GM18520 (cell line): ENCODE data around the gene MTMR3.
"Not testable (repeated sequence)": the region's sequence is repeated elsewhere in the genome, so short reads cannot be mapped to it uniquely, and the experiment has no call there.

Experiments
- ATAC-seq: cut with Tn5 transposase; IDR thresholded peaks from one replicate; pipeline ENCODE4 v1.9.1; 2021; ENCODE audit not compliant: unreplicated experiment

Gene MTMR3

GRCh38 chr22:29956680-29957079 is 73.7 kb downstream of the MTMR3 start:
- no peak for ATAC-seq

GRCh38 chr22:29958170-29958569 is 75.2 kb downstream of the MTMR3 start:
- ATAC-seq = no peak

- no peak for ATAC-seq
These were observed 81.8 kb downstream of the MTMR3 start for GRCh38 chr22:29964776-29965175.

DNA sequence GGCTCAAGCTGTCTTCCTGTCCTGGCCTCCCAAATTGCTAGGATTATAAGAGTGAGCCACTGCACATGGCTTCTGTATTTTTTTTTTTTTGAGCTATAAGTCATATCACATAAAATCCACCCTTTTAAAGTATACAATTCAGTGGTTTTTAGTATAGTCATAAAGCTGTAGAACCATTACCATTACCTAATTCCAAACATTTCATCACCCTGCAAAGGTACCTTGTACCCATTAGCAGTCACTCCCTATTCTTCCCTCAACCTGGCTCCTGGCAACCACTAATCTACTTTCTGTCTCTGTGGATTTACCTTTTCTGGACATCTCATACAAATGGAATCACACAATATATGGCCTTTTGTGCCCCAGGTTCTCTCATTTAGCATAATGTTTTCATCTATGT is 84.5 kb downstream of the MTMR3 start:
- ATAC-seq = no peak

- no peak for ATAC-seq
These were observed 88.6 kb downstream of the MTMR3 start for GRCh38 chr22:29971607-29972006.

DNA sequence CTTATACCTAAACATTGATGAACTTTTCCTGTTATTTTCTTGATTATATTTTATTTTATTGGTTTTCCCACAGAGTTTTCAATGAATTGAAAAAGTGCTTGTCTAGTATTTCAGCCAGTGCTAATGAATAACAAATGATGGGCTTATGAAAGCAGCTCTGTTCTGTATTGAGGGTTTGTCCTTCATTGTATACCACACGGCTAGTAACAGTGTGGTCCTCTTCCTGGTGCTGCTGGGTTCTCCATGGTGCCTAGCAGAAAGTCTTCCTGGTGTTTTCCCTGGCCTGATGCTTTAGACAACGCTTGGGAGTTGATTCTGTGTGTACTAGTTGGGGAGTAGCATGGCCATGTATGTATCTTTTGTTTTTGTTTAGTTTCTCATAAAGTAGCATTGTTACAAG is 89.1 kb downstream of the MTMR3 start:
- no peak for ATAC-seq

- ATAC-seq = no peak
These were observed 90.3 kb downstream of the MTMR3 start for GRCh38 chr22:29973269-29973668.

DNA sequence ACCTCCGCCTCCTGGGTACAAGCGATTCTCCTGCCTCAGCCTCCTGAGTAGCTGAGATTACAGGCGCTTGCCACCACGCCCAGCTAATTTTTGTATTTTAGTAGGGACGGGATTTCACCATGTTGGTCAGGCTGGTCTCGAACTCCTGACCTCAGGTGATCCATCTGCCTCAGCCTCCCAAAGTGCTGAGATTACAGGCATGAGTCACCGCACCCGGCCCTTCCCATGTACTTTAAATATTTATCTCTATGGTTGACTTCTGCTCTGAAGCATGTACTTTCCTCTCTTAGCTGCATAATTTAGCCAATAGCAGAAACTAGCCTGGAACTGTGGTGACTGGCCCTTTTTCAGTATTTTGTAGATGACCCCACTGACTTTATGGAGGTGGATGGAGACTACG is 90.7 kb downstream of the MTMR3 start:
- ATAC-seq = not testable (repeated sequence)

DNA sequence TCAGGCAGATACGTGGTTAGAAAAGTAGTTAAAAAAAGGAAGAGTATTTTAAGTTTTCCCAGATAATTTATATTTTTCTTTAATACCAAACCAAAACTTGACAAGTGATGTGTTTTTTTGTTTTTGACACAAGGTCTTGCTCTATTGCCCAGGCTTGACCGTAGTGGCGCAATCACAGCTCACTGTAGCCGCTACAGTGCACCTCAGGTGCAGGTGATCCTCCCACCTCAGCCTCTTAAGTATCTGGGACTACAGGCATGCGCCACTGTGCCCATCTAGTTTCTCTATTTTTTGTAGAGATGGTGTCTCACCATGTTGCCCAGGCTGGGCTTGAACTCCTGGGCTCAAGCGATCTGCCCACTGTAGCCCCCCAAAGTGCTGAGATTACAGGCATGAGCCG is 92.5 kb downstream of the MTMR3 start:
- no peak for ATAC-seq

- ATAC-seq = no peak
These were observed 94.1 kb downstream of the MTMR3 start for GRCh38 chr22:29977107-29977506.

- no peak for ATAC-seq
These were observed 96.9 kb downstream of the MTMR3 start for GRCh38 chr22:29979777-29980321.

DNA sequence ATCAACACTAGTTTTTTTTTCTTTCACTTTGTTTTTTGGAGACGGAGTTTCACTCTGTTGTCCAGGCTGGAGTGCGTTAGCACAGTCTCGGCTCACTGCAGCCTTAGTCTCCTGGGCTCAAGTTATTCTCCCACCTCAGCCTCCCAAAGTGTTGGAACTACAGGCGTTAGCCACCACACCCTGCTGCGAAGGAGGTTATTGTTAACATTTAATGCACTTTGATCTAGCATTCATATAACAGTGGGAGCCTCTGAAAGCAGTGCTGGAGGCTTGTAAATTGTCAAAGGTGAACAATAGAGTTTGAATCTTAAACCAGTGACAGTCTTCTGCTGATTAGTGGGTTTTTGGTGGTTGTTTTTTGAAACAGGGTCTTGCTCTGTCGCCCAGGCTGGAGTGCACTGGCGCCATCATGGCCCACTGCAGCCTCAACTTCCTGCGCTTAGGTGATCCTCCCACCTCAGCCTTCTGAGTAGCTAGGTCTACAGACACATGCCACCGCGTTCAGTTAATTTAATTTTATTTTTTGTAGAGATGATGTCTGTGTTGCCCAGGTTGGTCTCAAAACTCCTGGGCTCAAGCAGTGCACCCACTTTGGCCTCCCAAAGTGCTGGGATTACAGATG is 100.4 kb downstream of the MTMR3 start:
- ATAC-seq = no peak

GRCh38 chr22:29985912-29986311 is 102.9 kb downstream of the MTMR3 start:
- no peak for ATAC-seq

DNA sequence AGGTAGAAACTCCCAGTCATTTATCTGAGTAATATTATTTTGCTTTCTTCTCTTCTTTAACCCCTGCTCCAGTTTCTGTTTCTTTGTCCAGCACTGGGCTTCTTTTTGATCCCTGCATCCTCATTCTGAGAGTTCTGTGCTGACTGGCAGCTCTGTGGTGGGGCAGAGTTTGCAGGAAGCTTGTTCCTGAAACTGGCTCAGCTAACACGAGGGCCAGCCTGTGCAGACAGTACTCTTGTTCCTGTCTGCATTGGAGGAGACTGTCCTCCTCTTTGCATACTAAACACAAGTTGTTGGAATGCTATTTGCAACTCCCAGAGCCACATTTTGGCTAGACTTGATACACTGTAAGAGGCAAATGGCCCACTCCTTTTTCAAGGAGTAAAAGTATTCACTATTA is 104.2 kb downstream of the MTMR3 start:
- ATAC-seq = no peak

DNA sequence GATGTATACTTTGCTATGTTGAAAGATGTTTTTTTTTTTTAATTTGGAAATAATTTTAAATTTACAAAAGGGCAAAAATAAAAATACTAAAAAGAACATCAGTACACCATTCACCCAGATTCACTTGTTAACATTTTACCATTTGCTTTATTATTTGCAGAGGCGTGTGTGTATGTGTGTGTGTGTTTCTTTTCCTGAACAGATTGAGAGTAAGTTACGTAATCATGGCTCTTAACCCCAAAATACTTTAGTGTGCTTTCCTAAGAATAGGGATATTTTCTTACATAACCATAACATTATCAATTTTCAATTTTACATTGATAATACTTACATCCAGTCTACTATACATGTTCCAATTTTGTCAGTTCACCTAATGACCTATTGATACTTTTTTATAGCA is 105.7 kb downstream of the MTMR3 start:
- no peak for ATAC-seq

GRCh38 chr22:29989446-29989845 is 106.5 kb downstream of the MTMR3 start:
- ATAC-seq = no peak

DNA sequence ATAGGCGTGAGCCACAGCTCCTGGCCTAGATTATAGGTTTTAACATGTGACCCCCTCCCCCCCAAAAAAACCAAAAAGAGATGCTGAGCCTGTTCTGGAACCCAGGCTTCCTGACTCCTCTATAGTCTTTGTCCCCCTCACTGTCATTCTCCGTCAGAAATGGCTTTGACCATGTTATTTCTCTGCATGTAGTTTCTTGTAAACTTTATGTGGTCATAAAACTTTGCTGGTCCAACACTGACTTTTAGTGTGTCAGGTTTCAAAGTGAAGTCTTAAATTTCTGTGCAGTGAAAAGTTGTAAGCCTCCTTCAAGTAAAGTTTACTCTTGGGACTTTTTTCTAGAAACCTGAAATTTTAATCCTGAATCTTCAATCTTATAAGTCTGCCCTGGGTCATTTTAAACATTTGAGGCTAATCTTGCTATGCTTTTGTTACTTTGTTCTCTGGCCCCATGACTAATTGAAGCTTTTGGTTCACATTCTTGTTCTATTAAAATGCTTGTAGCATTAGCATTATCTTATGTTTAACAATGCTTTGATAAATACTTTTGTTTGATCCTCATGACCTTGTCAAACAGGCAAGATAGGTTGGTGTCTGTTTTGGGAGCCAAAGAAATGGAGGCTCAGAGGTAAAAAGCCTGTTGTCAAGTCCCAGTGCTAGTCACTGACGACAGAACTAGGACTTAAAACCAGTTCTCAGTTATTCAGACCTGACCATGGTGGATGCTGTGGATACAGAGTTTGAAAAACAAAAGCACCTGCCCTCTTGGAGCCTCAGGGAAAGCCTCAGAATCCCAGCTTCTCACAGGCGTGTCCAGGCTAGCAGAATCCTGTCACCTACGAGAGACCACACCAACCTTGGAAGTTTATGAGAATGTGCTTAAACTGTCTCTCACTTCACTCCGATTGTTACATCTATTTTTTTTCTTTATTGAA is 109.6 kb downstream of the MTMR3 start:
- no peak for ATAC-seq

DNA sequence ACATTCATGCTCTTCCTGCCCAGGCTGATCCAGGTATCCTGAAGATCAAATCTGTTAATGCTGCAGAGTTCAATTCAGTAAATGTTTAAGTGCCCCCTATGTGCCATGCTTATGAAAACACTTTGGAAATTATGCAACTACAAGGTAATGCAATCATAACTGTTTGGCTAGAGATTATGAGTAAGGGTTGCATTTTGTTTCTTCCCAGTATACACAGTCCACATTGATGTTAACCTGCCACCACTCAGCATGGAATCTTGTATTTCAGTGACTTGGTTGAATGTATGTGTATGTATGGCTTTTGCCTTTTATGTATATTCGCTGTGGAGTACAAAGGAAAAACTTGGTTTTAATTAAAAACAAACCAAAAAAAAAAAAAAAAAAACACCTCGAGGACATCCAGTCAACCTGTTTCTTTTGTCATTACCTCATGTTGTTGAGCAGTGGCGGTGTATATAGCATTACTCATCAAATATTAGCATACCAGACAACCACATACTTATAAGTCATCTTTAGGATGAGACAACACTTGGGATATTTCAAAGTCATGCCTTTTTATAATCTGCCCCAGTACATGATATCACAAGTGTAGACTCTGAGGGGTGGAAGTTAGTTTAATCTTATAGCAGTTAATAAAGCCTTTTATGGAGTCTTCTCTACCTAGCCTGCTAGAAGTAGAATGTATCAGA is 111.2 kb downstream of the MTMR3 start:
- ATAC-seq = no peak

GRCh38 chr22:29994943-29995342 is 112.0 kb downstream of the MTMR3 start:
- ATAC-seq = no peak

- ATAC-seq = no peak
These were observed 114.1 kb downstream of the MTMR3 start for GRCh38 chr22:29997107-29997506.

DNA sequence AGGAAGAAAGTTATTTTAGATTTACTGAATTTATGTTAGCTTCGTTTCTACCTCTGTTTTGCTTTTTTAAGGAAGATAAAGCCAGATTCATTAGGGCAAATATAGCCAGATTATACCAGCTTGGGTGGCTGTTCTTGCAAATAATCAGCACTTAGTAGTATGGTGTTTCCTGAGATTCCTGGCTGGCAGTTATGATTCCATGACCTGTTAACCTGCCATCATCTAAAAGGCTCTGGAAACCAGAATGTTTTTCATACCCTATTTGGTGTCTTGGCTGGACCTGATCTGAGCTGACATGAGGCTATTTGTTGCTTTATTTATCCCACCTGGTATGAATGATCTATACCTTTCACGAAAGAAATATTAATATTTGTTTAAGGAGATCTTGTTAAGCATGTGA is 114.5 kb downstream of the MTMR3 start:
- ATAC-seq = no peak
